WTC11 (cell line): ENCODE results near the gene C1orf198. TPM values are rescaled to one million over a fixed set of nuclear protein-coding genes. Genes with fewer than 3 reads are reported as not detected.

ENCODE experiments used
- ATAC-seq: fragments of 200-7000 bp; cut with Tn5 transposase; 2 replicates; pipeline ENCODE4 v1.10.0; 2021; ENCODE audit warnings: mild to moderate bottlenecking, moderate library complexity
- CTCF ChIA-PET: fragments of 300-600 bp; sonication (Branson Sonifier 250); formaldehyde crosslinking; loops from one replicate; lab custom pipeline; 2021; ENCODE audit warnings: antibody characterized with exemption; lab: Charles Lee
- POLR2A ChIA-PET: fragments of 350-600 bp; sonication (Branson Sonifier 250); formaldehyde crosslinking; loops from one replicate; lab custom pipeline; 2021; ENCODE audit warnings: antibody characterized with exemption; lab: Charles Lee
- DNase-seq: peaks from one replicate; pipeline ENCODE4 v3.0.0; 2021; ENCODE audit warnings: low spot score
- H3K27ac Mint-ChIP-seq: 2 replicates; pipeline ENCODE4 v1.8.0; 2021; ENCODE audit warnings: mixed read lengths
- H3K27me3 Mint-ChIP-seq: 2 replicates; pipeline ENCODE4 v1.8.0; 2021; ENCODE audit warnings: low read depth, mild to moderate bottlenecking, moderate library complexity, mixed read lengths
- H3K36me3 Mint-ChIP-seq: 2 replicates; pipeline ENCODE4 v1.8.0; 2021; ENCODE audit warnings: mixed read lengths
- H3K4me1 Mint-ChIP-seq: 2 replicates; pipeline ENCODE4 v1.8.0; 2022; ENCODE audit warnings: mixed read lengths
- H3K4me3 Mint-ChIP-seq: 2 replicates; pipeline ENCODE4 v1.8.0; 2021; ENCODE audit warnings: mild to moderate bottlenecking, moderate library complexity, mixed read lengths
- H3K9me3 Mint-ChIP-seq: 2 replicates; pipeline ENCODE4 v1.8.0; 2021; ENCODE audit warnings: mixed read lengths
- CBFB ChIP-seq: sonication (generic); formaldehyde crosslinking; IDR thresholded peaks from 2 replicates; pipeline ENCODE4 v1.8.1; 2022; ENCODE audit warnings: mild to moderate bottlenecking, low read depth, missing genetic modification reagents
- ELF4 ChIP-seq: sonication (generic); formaldehyde crosslinking; IDR thresholded peaks from 2 replicates; pipeline ENCODE4 v1.8.1; 2022; ENCODE audit warnings: low read depth, mild to moderate bottlenecking, moderate library complexity, missing genetic modification reagents
- EMX1 ChIP-seq: fragments of 250-450 bp; sonication (Bioruptor Pico); IDR thresholded peaks from 2 replicates; pipeline ENCODE4 v1.8.0; 2021; ENCODE audit warnings: mild to moderate bottlenecking
- ETV6 ChIP-seq: sonication (generic); formaldehyde crosslinking; IDR thresholded peaks from 2 replicates; pipeline ENCODE4 v1.8.1; 2022; ENCODE audit warnings: mild to moderate bottlenecking, missing genetic modification reagents
- OVOL2 ChIP-seq: fragments of 250-450 bp; sonication (Bioruptor Pico); IDR thresholded peaks from 2 replicates; pipeline ENCODE4 v1.9.0; 2021; ENCODE audit warnings: mild to moderate bottlenecking, borderline replicate concordance
- SP1 ChIP-seq: sonication (generic); formaldehyde crosslinking; conservative IDR thresholded peaks from 2 replicates; pipeline ENCODE4 v1.8.1; 2022; ENCODE audit warnings: missing genetic modification reagents
- STAT6 ChIP-seq: sonication (generic); formaldehyde crosslinking; conservative IDR thresholded peaks from 2 replicates; pipeline ENCODE4 v1.8.1; 2023; ENCODE audit warnings: mild to moderate bottlenecking, low read depth, missing genetic modification reagents, moderate library complexity
- ZNF121 ChIP-seq: sonication (generic); formaldehyde crosslinking; IDR thresholded peaks from 2 replicates; pipeline ENCODE4 v1.8.0; 2023; ENCODE audit warnings: missing genetic modification reagents
- ZNF232 ChIP-seq: sonication (generic); formaldehyde crosslinking; IDR thresholded peaks from 2 replicates; pipeline ENCODE4 v1.8.0; 2022; ENCODE audit warnings: mild to moderate bottlenecking, missing genetic modification reagents
- ZNF396 ChIP-seq: fragments of 250-450 bp; sonication (Bioruptor Pico); IDR thresholded peaks from 2 replicates; pipeline ENCODE4 v1.8.0; 2021; ENCODE audit warnings: mild to moderate bottlenecking, moderate library complexity, borderline replicate concordance
- ZNF423 ChIP-seq: fragments of 250-450 bp; sonication (Bioruptor Pico); IDR thresholded peaks from 2 replicates; pipeline ENCODE4 v2.1.2; 2022; ENCODE audit warnings: mild to moderate bottlenecking, moderate library complexity
- ZNF532 ChIP-seq: fragments of 250-450 bp; sonication (Bioruptor Pico); IDR thresholded peaks from 2 replicates; pipeline ENCODE4 v1.9.0; 2021; ENCODE audit warnings: mild to moderate bottlenecking, borderline replicate concordance
- total RNA-seq: library from RNA; stranded (reverse); gene quantifications from 3 replicates; pipeline ENCODE4 v1.2.3, GENCODE V29; 2021
- TF ChIP-seq, protein P1 (sequence below): sonication (generic); formaldehyde crosslinking; IDR thresholded peaks from 2 replicates; pipeline ENCODE4 v1.8.1; 2022; ENCODE audit warnings: mild to moderate bottlenecking, missing genetic modification reagents, moderate library complexity, borderline replicate concordance
- TF ChIP-seq, protein P2 (sequence below): sonication (generic); formaldehyde crosslinking; IDR thresholded peaks from 2 replicates; pipeline ENCODE4 v1.8.0; 2022; ENCODE audit warnings: mild to moderate bottlenecking, missing genetic modification reagents
- TF ChIP-seq, protein P3 (sequence below): sonication (generic); formaldehyde crosslinking; IDR thresholded peaks from 2 replicates; pipeline ENCODE4 v1.8.0; 2022; ENCODE audit warnings: mild to moderate bottlenecking, missing genetic modification reagents
- TF ChIP-seq, protein P4 (sequence below): fragments of 250-450 bp; sonication (Bioruptor Pico); IDR thresholded peaks from 2 replicates; pipeline ENCODE4 v1.9.0; 2021; ENCODE audit warnings: mild to moderate bottlenecking

Gene C1orf198
- total RNA-seq, 1 experiment from 2014 or later: 26.9 TPM

DNA sequence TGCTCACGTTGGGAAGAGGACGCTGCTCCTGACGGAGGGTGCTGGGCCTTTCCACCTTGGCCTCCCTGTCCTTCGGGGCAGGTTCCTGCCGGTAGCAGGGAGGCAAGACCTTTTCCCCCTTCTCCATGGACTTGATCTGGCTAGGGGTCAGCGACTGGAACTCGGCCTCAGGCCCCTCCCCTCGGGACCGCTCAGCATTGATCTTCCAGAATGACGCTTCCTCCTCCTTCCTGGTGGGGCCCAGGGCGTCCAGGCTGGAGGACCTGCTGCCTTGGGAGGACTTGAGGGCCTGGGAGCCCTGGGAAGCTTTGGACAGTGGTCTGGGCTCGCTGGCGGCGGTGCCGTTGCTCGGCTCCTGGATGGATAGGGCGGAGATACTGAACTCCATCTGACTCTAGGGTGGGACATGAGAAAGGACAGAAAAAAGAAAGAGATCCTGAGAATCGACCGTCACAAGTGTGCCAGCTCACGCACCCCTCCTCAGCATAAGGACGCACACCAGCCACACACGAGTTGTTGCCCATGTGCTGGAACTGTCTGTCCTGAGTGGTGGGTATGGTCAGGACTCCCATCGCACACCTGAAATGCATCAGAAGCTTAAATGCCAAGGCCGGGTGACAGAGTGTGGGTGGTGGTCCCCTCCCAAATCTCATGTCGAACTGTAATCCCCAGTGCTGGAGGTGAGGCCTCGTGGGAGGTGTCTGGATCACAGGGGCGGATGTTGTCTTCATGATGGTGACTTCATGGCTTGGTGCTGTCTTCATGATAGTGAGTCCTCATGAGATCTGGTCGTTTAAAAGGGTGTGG lies 24.6 kb downstream of the C1orf198 start:
- Mint-ChIP-seq H3K4me3 (no peak overlapping the region), H3K4me1 (no peaks in the 10 kb centered on the region), H3K9me3 (no peaks in the 10 kb centered on the region), H3K36me3 (peaks cover 33% of the 10 kb centered on the region), H3K27ac (no peak overlapping the region), H3K27me3 (no peaks in the 10 kb centered on the region; the same call in 1 of the 2 replicates)
- CTCF ChIA-PET: no interaction called here
- TF ChIP-seq ZNF121 (CRISPR knock-in tag): no peak
- TF ChIP-seq ZNF396 (CRISPR knock-in tag): no peak
- no peak for TF ChIP-seq ZNF532 (CRISPR knock-in tag)
- no peak for TF ChIP-seq OVOL2 (CRISPR knock-in tag)
- TF ChIP-seq ZNF423 (CRISPR knock-in tag): no peak
- TF ChIP-seq ELF4: no peak
- TF ChIP-seq, protein P1, sequence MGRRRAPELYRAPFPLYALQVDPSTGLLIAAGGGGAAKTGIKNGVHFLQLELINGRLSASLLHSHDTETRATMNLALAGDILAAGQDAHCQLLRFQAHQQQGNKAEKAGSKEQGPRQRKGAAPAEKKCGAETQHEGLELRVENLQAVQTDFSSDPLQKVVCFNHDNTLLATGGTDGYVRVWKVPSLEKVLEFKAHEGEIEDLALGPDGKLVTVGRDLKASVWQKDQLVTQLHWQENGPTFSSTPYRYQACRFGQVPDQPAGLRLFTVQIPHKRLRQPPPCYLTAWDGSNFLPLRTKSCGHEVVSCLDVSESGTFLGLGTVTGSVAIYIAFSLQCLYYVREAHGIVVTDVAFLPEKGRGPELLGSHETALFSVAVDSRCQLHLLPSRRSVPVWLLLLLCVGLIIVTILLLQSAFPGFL (CRISPR knock-in tag): no peak
- no peak for TF ChIP-seq EMX1 (CRISPR knock-in tag)
- TF ChIP-seq ZNF232 (CRISPR knock-in tag): no peak
- TF ChIP-seq, protein P2, sequence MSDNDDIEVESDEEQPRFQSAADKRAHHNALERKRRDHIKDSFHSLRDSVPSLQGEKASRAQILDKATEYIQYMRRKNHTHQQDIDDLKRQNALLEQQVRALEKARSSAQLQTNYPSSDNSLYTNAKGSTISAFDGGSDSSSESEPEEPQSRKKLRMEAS: no peak
- TF ChIP-seq STAT6 (CRISPR knock-in tag): no peak
- POLR2A ChIA-PET: no interaction called here
- no peak for ATAC-seq
- no peak for DNase-seq

- ChIA-PET CTCF (no interaction called here), POLR2A (no interaction called here)
- DNase-seq: no peak
- no peak overlapping the region for H3K27ac Mint-ChIP-seq
- ATAC-seq: no peak
- H3K4me1 Mint-ChIP-seq: no peaks in the 10 kb centered on the region
- H3K36me3 Mint-ChIP-seq: peaks cover 38% of the 10 kb centered on the region
- H3K9me3 Mint-ChIP-seq: no peaks in the 10 kb centered on the region
- no peaks in the 10 kb centered on the region for H3K27me3 Mint-ChIP-seq
- no peak overlapping the region for H3K4me3 Mint-ChIP-seq
- TF ChIP-seq SP1 (CRISPR knock-in tag): no peak
- no peak for TF ChIP-seq CBFB
- no peak for TF ChIP-seq ZNF121 (CRISPR knock-in tag)
- TF ChIP-seq, protein P3, sequence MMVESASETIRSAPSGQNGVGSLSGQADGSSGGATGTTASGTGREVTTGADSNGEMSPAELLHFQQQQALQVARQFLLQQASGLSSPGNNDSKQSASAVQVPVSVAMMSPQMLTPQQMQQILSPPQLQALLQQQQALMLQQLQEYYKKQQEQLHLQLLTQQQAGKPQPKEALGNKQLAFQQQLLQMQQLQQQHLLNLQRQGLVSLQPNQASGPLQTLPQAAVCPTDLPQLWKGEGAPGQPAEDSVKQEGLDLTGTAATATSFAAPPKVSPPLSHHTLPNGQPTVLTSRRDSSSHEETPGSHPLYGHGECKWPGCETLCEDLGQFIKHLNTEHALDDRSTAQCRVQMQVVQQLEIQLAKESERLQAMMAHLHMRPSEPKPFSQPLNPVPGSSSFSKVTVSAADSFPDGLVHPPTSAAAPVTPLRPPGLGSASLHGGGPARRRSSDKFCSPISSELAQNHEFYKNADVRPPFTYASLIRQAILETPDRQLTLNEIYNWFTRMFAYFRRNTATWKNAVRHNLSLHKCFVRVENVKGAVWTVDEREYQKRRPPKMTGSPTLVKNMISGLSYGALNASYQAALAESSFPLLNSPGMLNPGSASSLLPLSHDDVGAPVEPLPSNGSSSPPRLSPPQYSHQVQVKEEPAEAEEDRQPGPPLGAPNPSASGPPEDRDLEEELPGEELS (CRISPR knock-in tag): no peak
- TF ChIP-seq, protein P4, sequence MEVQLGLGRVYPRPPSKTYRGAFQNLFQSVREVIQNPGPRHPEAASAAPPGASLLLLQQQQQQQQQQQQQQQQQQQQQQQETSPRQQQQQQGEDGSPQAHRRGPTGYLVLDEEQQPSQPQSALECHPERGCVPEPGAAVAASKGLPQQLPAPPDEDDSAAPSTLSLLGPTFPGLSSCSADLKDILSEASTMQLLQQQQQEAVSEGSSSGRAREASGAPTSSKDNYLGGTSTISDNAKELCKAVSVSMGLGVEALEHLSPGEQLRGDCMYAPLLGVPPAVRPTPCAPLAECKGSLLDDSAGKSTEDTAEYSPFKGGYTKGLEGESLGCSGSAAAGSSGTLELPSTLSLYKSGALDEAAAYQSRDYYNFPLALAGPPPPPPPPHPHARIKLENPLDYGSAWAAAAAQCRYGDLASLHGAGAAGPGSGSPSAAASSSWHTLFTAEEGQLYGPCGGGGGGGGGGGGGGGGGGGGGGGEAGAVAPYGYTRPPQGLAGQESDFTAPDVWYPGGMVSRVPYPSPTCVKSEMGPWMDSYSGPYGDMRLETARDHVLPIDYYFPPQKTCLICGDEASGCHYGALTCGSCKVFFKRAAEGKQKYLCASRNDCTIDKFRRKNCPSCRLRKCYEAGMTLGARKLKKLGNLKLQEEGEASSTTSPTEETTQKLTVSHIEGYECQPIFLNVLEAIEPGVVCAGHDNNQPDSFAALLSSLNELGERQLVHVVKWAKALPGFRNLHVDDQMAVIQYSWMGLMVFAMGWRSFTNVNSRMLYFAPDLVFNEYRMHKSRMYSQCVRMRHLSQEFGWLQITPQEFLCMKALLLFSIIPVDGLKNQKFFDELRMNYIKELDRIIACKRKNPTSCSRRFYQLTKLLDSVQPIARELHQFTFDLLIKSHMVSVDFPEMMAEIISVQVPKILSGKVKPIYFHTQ (CRISPR knock-in tag): no peak
- TF ChIP-seq EMX1 (CRISPR knock-in tag): no peak
- TF ChIP-seq ZNF232 (CRISPR knock-in tag): no peak
- TF ChIP-seq ETV6 (CRISPR knock-in tag): no peak
Observed at GRCh38 chr1:230842801-230843200, 25.5 kb downstream of the C1orf198 start.
